ENCODE measurements around the gene CD1D.

DNA sequence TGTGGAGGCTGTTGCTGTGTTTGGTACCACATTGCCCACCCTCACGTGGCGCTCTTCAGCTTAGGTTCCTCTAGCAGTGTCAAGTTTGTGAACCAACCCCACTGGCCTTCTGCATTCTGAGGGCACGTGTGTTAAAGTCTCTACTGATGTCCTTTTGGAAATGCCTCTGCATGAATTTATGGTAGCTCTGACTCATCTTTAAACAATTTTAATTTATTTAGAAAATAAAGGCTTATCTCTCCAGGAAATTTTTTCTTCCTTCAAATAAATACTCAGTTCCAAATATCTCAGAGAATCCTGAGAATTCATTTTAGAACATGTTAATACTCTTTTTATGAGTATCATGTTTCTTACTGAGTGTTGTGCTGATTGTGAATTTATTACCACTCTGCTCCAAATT is 5.5 kb downstream of the CD1D start:
- TF ChIP-seq CTCF (IDR thresholded peaks at IDR 0.05) (no peak), POLR2A (IDR thresholded peaks at IDR 0.05) (no peak)

All from esophagus squamous epithelium (tissue), 4 donors.